GM19324 (cell line): ENCODE measurements around the gene CLUH.

ENCODE experiments used
- ATAC-seq: cut with Tn5 transposase; IDR thresholded peaks from one replicate; pipeline ENCODE4 v1.9.1; 2021; ENCODE audit warnings: mild to moderate bottlenecking, moderate library complexity; ENCODE audit not compliant: unreplicated experiment, low FRiP score

Gene CLUH

DNA sequence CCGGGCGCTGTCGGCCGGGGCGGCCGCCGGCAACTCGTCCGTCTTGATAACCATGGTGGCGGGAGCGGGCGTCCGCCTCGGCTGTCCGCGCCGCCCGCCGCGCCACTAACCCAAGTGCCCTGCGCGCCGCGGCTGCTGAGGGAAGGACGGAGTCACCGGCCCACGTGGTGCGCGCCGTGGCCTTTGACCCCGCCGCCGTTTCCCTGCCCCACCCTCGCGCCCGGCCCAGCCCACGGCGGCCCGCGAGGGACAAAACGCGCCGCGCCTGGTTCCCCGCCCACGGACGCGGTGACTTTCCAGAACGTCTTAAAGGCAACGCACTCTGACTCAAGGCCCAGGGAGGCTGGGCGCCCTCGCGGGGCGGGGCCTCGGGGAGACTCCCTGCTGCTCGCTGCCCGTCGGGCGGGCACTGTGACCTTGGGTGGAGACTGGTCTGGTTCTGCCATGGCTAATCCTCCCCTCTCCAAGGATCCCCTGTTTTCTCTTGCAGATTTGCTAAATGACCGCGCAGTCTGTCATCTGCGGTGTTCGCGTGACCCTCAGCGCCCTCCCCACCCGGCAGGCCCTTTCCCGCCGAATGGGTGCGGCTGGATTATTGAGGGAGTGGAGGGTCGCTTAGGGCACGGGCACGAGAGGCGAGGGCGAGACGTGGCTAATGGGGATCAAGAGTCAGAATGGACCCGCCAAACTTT lies at the start of gene CLUH:
Gene CLUH (minus strand): TSS at position 157 of the 692 bp plus-strand sequence. CDS start 103 bp downstream, at position 54.
- peak; percentile 79 for ATAC-seq

DNA sequence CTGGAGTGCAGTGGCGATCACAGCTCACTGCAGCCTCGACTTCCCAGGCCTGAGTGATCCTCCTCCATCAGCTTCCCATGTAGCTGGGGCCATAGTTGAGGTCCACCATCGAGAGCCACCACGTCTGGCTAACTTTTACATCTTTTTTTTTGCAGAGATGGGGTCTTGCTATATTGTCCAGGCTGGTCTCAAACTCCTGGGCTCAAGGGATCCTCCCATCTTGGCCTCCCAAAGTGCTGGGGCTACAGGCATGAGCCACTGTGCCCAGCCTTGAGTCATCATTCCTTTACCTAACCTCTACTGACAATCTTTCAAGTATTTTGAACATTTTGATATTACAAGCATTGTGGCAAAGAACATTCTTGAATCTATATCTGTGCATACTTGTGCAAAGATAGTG lies 47.3 kb upstream of the CLUH start:
- ATAC-seq: no peak

DNA sequence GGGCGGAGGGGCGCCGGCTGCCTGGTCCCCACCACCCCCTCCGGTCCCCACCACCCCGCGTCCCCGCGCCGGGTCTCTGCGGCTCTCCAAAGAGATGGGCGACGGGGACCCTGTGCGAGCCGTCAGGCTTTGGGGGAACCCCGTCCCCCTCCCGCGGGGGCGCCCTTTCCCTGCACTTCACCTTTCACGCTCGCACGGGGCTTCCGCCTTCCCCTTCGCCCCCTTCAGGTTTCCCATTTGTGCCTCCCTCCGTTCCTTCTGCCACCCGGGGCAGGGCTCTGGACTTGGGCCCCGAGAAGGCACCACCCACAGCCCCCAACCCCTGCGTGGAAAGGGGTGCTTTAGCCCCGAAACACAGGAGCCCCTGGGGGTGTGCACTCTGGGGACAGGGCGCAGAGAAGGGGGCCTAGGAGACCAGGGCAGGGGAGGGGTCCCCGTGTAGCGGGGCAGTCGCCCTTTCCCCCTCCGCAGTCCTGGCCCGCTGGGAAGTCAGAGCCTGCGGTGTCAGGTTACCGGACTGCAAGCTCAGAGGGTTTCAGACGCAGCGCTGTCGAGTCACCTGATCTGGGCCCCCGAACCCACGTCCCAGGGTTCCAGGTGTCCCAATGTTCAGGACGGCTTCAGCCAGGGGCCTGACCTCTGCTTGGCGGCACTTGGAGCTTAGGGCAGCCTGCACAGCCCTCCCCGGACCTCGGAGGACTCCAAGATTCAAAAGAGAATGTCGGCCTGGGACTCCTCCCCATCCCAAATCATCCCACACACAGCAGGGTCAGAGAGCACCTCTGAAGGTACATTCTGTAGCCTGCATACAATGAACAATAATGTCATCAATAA lies 44.5 kb upstream of the CLUH start:
- no peak for ATAC-seq

DNA sequence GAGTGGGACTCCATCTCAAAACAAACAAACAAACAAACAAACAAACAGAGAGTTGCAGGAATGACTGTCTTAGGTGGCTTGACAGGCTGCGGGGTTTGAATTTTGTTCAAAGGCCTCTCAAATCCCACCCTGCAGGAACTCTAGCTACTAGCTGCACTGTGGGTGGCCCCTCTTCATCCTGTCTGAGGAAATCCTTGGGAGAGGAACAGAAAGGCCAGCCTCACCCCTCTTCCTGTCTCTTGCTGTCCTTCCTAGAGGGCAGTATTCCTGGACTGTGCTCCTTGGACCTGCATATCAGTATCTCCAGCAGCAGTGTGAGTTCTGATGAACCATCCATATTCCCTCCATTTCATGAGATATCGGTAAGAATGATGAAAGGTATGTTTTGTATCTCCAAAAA lies 39.9 kb upstream of the CLUH start:
- no peak for ATAC-seq

DNA sequence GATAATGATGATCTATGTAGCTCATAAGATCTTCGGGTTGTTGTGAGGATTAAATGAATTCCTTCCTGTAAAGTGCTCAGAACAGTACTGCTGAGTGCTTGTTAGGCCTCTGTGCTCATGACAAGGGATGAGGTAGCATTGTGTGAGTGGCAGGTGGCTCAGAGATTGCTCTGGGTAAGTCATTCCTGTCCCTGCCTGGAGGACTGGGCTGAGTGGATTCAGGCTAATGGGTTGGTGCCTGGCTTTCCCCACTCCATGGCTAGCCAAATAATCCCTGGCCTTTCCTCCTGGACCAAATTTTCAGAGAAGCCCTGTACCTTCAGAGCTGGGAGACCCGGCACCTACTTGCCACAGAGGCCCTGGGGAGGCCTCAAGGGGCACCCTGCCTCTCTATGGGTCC lies 39.2 kb upstream of the CLUH start:
- no peak for ATAC-seq

- ATAC-seq: no peak
These were observed 38.2 kb upstream of the CLUH start for GRCh38 chr17:2749784-2750181.

- ATAC-seq: no peak
These were observed 37.7 kb upstream of the CLUH start, which contains the start of gene CCDC92B for GRCh38 chr17:2749058-2749783. Gene CCDC92B (minus strand): TSS chr17:2749652. CDS start chr17:2735145, 14,507 bp downstream.

DNA sequence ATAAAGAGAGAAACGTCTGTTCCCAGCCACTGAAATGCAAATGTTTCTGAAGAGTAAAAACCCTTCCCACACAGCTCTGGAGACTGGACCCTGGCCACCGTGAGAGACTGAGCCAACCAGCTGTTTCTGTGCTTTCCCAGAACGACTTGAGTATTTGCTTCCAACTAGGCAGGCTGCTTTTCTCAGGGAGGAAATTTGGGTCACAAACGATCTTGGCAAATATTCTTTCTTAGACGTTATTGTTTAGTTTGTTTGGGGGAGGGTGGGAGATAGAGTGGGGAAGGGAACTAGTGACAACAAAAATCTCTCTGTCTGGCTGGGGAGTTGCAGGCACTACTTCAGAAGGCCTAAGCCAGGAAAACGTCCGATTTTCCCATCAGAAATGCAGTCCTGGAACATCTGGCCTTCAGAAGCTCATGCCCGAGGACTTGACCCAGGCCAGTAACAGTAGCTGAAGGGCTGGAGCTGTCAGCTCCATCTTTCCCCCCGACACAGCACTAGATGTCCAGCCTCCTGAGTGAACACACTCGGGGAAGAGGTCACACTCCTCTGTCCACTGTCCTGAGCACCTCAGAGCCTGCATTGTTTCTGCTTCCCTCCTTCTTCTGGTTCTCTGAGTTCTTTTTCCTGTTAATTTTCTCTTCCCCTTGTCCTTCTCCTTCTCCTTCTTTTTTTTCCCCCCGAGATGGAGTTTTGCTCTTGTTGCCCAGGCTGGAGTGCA lies 33.9 kb upstream of the CLUH start:
- ATAC-seq: no peak

DNA sequence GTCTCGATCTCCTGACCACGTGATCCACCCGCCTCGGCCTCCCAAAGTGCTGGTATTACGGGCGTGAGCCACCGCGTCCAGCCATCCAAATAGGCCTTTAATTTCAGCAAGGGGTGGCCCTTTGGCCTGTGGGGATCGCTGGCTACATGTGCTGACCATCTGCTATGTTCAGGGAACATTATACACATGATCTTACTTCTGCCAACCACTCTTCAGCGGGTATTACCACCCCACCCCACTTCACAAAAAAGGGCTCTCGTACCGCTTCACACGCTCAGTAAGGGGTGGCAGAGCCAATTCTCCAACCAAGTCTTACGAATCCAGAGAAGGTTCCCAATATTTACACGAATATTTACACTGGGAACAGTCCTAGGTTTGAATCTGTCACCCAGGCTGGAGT lies 26.1 kb upstream of the CLUH start:
- no peak for ATAC-seq

- no peak for ATAC-seq
These were observed 25.4 kb upstream of the CLUH start for GRCh38 chr17:2736956-2737355.

- ATAC-seq: no peak
These were observed 24.3 kb upstream of the CLUH start for GRCh38 chr17:2735896-2736295.

DNA sequence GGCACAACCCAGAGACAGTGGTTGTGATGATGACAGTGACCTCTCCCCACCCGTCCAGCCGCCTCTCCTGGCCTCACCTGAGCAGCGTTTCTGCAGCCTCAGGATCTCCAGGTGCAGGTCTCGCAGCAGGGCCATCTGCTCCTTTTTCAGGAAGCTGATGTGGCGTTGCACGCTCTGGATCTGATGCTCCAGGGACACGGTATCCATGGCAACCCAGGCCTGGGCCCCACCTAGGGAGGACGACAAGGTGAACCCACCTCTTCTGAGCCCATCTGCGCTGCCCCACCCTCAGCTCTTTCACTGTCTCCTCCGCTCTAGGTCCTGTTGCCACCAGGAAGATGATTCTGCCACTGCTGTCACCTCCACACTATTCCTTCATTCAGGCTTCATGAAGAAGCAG lies 23.4 kb upstream of the CLUH start:
- ATAC-seq: no peak

DNA sequence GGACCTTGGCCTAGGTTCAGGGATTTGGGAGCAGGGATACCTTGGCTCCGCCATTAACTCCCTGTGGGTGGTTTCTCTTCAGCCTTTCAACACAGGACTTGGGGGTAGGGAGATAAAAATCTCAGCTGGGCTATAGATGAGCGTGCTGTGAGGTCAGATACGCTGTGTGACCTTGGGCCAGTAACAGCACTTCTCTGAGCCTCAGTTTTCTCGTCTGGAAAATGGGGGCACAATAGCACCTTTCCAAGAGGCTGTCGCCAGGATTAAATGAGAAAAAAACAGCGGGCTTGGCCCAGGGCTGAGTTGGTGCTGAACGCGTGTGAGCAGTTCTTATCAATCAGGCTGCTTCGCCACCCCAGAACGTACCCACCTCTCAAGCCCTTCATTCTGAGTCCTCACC lies 20.2 kb upstream of the CLUH start:
- no peak for ATAC-seq

- no peak for ATAC-seq
These were observed 19.3 kb upstream of the CLUH start for GRCh38 chr17:2730764-2731353.

- ATAC-seq: no peak
These were observed 13.2 kb upstream of the CLUH start for GRCh38 chr17:2724784-2725164.

GRCh38 chr17:2723997-2724783 lies 12.6 kb upstream of the CLUH start:
- ATAC-seq: no peak

DNA sequence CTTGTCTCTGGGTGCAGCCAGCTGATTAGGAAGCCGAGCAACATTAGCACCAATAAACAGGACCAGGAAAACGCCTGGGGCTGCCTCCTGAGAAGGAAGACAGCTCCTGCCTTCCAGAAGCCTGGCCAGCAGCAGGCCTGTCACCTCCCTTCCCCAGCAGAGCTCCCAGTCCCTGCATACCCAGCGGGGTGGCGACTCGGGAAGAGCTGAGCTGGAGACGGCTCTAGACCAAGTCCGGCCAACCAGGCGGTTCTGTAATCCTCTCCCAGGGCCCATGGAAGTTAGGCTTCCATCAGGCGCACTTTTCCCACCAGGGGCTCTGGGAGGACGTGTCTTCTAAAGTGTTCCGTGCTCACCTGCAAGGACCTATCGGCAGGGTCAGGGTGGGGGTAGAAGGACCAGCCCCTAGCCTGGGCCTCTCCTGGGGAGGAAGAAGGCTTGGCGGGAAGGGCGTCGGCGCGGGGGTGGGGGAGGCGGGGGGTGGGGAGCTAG lies 12.0 kb upstream of the CLUH start:
- ATAC-seq: no peak

DNA sequence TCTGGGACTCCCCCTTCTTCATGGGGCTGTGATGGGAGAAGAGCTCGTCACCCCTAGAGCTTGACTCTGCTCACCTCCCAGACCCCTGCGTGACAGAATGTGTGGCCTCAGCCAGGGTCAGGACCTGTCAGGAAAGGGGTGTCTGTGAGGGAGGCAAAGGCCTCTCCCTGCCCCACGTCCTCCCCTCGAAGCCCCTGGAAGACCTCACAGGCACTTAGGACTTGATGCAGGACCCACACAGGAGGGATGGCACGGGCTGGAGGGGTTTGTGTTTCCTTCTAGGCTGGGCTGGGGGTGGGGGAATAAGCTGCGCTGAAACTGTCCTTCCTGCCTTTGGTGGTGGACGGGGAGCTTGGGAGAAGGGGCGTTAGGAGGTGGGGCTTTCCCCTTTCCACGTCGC lies 11.0 kb upstream of the CLUH start:
- no peak for ATAC-seq

GRCh38 chr17:2721603-2722002 lies 10.0 kb upstream of the CLUH start:
- ATAC-seq: no peak
